Keratinocyte (primary cell): ENCODE data around the gene LPO. TPM values are rescaled to one million over a fixed set of nuclear protein-coding genes. Genes with fewer than 3 reads are reported as not detected.

Experiments used
- DNase-seq: peaks from one replicate; pipeline ENCODE4 v3.0.0-alpha.2; 2011; ENCODE audit warnings: low read depth, missing footprints, low spot score
- FAIRE-seq: peaks from 2 replicates; lab custom pipeline; 2011; peaks lifted over from hg19 to GRCh38; lab: Jason Lieb, UNC
- H2AFZ ChIP-seq: 2 replicates; pipeline ENCODE4 v1.6.0; 2012; ENCODE audit warnings: low read length, control low read depth, inconsistent platforms; ENCODE audit not compliant: control insufficient read depth
- H3K27ac ChIP-seq: 2 replicates; pipeline ENCODE4 v1.5.1; 2011; ENCODE audit warnings: low read length; ENCODE audit not compliant: control insufficient read depth, insufficient read depth
- H3K27me3 ChIP-seq: 3 replicates; pipeline ENCODE4 v1.6.0; 2011; ENCODE audit warnings: low read length; ENCODE audit not compliant: control insufficient read depth, insufficient read depth; ENCODE audit errors: extremely low read depth
- H3K36me3 ChIP-seq, 2 experiments: 2 replicates in 1 of 2; 3 replicates in 1 of 2; pipeline ENCODE4 v1.5.1; 2011; ENCODE audit warnings: low read length in 2 of 2, mild to moderate bottlenecking in 1 of 2; ENCODE audit not compliant: control insufficient read depth in 2 of 2, insufficient read depth in 2 of 2; ENCODE audit errors: extremely low read depth in 1 of 2
- H3K4me1 ChIP-seq: 3 replicates; pipeline ENCODE4 v1.5.1; 2011; ENCODE audit warnings: low read length; ENCODE audit not compliant: control insufficient read depth, insufficient read depth; ENCODE audit errors: extremely low read depth
- H3K4me2 ChIP-seq: 3 replicates; pipeline ENCODE4 v1.6.0; 2011; ENCODE audit warnings: low read depth, low read length; ENCODE audit not compliant: control insufficient read depth, insufficient read depth; ENCODE audit errors: extremely low read depth
- H3K4me3 ChIP-seq, 3 experiments: fragments of 200-600 bp in 1 of 3; sonication (generic) in 1 of 3; 2 replicates in 2 of 3; 3 replicates in 1 of 3; pipeline ENCODE4 v1.5.1; 2011 to 2016; ENCODE audit warnings: low read length in 3 of 3, mild to moderate bottlenecking in 3 of 3, control low read depth in 2 of 3, inconsistent platforms in 1 of 3, low read depth in 1 of 3, mixed read lengths in 1 of 3, mixed run types in 1 of 3, moderate library complexity in 1 of 3; ENCODE audit not compliant: control insufficient read depth in 2 of 3, insufficient read depth in 2 of 3; ENCODE audit errors: extremely low read depth in 1 of 3
- H3K79me2 ChIP-seq: 2 replicates; pipeline ENCODE4 v1.6.0; 2012; ENCODE audit warnings: low read length; ENCODE audit not compliant: control insufficient read depth, insufficient read depth
- H3K9ac ChIP-seq: 3 replicates; pipeline ENCODE4 v1.6.0; 2011; ENCODE audit warnings: low read length; ENCODE audit not compliant: control insufficient read depth, insufficient read depth; ENCODE audit errors: extremely low read depth
- H3K9me1 ChIP-seq: 3 replicates; pipeline ENCODE4 v1.6.0; 2011; ENCODE audit warnings: low read length; ENCODE audit not compliant: control insufficient read depth, insufficient read depth; ENCODE audit errors: extremely low read depth
- H3K9me3 ChIP-seq: 2 replicates; pipeline ENCODE4 v1.5.1; 2012; ENCODE audit warnings: low read depth, low read length; ENCODE audit not compliant: control insufficient read depth
- H4K20me1 ChIP-seq: 3 replicates; pipeline ENCODE4 v1.6.0; 2011; ENCODE audit warnings: low read length; ENCODE audit not compliant: control insufficient read depth, insufficient read depth; ENCODE audit errors: extremely low read depth
- CTCF ChIP-seq, 3 experiments: IDR thresholded peaks in 1 of 3; conservative IDR thresholded peaks in 1 of 3; optimal IDR thresholded peaks in 1 of 3; 2 replicates in 2 of 3; 3 replicates in 1 of 3; pipeline versions ENCODE3 to v1.5.1; 2011; ENCODE audit warnings: low read length in 3 of 3, mild to moderate bottlenecking in 3 of 3, moderate library complexity in 2 of 3, control low read depth in 1 of 3, inconsistent platforms in 1 of 3; ENCODE audit not compliant: insufficient read depth in 2 of 3; ENCODE audit errors: extremely low read depth in 1 of 3
- EZH2 ChIP-seq: IDR thresholded peaks from one replicate; pipeline ENCODE4 v1.6.1; 2012; ENCODE audit warnings: inconsistent platforms, mild to moderate bottlenecking, low read length, moderate library complexity
- dilution Hi-C: fragments of 300-500 bp; cut with MboI; formaldehyde crosslinking; loops from one replicate; pipeline ENCODE4 v1.7.0; 2020; ENCODE audit warnings: low sequenced_read_pairs; ENCODE audit not compliant: extremely low pct_ligation_motif_present
- polyA plus RNA-seq, 5 experiments: library from polyadenylated mRNA; depleted of rRNA in 3 of 5; stranded (reverse) in 3 of 5; stranded (forward) in 1 of 5; unstranded in 1 of 5; fragments of >200 nt; gene quantifications; 1 replicate in 1 of 5; 2 replicates in 3 of 5; 3 replicates in 1 of 5; pipeline versions ENCODE4 v1.2.1 to v1.2.3, GENCODE V29; 2011 to 2012; ENCODE audit warnings: missing spikeins in 2 of 5, low read depth in 1 of 5, low replicate concordance in 1 of 5

Gene LPO
- polyA plus RNA-seq, 1 donor (not counting 4 experiments of a cell fraction or from before 2014, with no cell fraction given): not detected

- dilution Hi-C loops: no loop called here
- Histone ChIP-seq H3K9ac (no peak overlapping the region), H3K79me2 (no peaks in the 10 kb centered on the region), H3K4me2 (no peak overlapping the region), H3K27me3 (peaks cover 23% of the 10 kb centered on the region), H3K9me1 (no peaks in the 10 kb centered on the region), H3K4me3 (no peak overlapping the region), H3K9me3 (no peaks in the 10 kb centered on the region), H4K20me1 (no peaks in the 10 kb centered on the region), H3K4me1 (no peaks in the 10 kb centered on the region), H3K27ac (no peak overlapping the region), H2AFZ (no peak overlapping the region), H3K36me3 (no peaks in the 10 kb centered on the region)
- no peak for FAIRE-seq
- no peak for TF ChIP-seq CTCF (optimal IDR thresholded peaks at IDR 0.05 in 1 of 3, IDR thresholded peaks at IDR 0.05 in 1 of 3, conservative IDR thresholded peaks at IDR 0.05 in 1 of 3; ENCODE audit: extremely low read depth in 1 of 3, insufficient read depth in 2 of 3, low read length in 3 of 3)
- TF ChIP-seq EZH2: no peak
- DNase-seq: no peak
These were observed 62.0 kb downstream of the LPO start for GRCh38 chr17:58300336-58300735.

- H2AFZ ChIP-seq: no peak overlapping the region
- FAIRE-seq (no peak), DNase-seq (no peak)
- H3K36me3 ChIP-seq: no peaks in the 10 kb centered on the region
- H3K27ac ChIP-seq: no peak overlapping the region
- dilution Hi-C loops: no loop called here
- H4K20me1 ChIP-seq: no peaks in the 10 kb centered on the region
- peaks cover 23% of the 10 kb centered on the region for H3K27me3 ChIP-seq
- H3K79me2 ChIP-seq: no peaks in the 10 kb centered on the region
- no peaks in the 10 kb centered on the region for H3K4me1 ChIP-seq
- no peak overlapping the region for H3K9ac ChIP-seq
- H3K4me2 ChIP-seq: no peak overlapping the region
- H3K9me3 ChIP-seq: no peaks in the 10 kb centered on the region
- H3K9me1 ChIP-seq: no peaks in the 10 kb centered on the region
- TF ChIP-seq CTCF (optimal IDR thresholded peaks at IDR 0.05 in 1 of 3, IDR thresholded peaks at IDR 0.05 in 1 of 3, conservative IDR thresholded peaks at IDR 0.05 in 1 of 3; ENCODE audit: extremely low read depth in 1 of 3, insufficient read depth in 2 of 3, low read length in 3 of 3): no peak
- no peak for TF ChIP-seq EZH2
- no peak overlapping the region for H3K4me3 ChIP-seq
These were observed 63.2 kb downstream of the LPO start for GRCh38 chr17:58301504-58302150.
